Choroid plexus epithelial cell (primary cell): Measurements from ENCODE around the gene AUTS2.

Experiments
- DNase-seq: peaks from one replicate; pipeline ENCODE4 v3.0.0-alpha.2; 2010; ENCODE audit warnings: low read depth
- H3K4me3 ChIP-seq: 2 replicates; pipeline ENCODE4 v1.5.1; 2011; ENCODE audit warnings: low read depth, mild to moderate bottlenecking, control low read depth, low read length, moderate library complexity
- CTCF ChIP-seq: conservative IDR thresholded peaks from 2 replicates; pipeline ENCODE4 v1.5.1; 2011; ENCODE audit warnings: low read depth, mild to moderate bottlenecking, control low read depth, inconsistent platforms, low read length, moderate library complexity

AUTS2 gene

GRCh38 chr7:70599446-70600190 lies 1001.3 kb downstream of the AUTS2 start:
- no peak overlapping the region for H3K4me3 ChIP-seq
- no peak for DNase-seq
- no peak for TF ChIP-seq CTCF

GRCh38 chr7:70600993-70601392 lies 1002.7 kb downstream of the AUTS2 start:
- no peak overlapping the region for H3K4me3 ChIP-seq
- no peak for TF ChIP-seq CTCF
- no peak for DNase-seq

- TF ChIP-seq CTCF: no peak
- no peak overlapping the region for H3K4me3 ChIP-seq
- DNase-seq: no peak
Observed at GRCh38 chr7:70602117-70602516, 1003.8 kb downstream of the AUTS2 start.

GRCh38 chr7:70607281-70607680 lies 1009.0 kb downstream of the AUTS2 start:
- DNase-seq: no peak
- no peak for TF ChIP-seq CTCF

GRCh38 chr7:70607759-70608158 lies 1009.5 kb downstream of the AUTS2 start:
- TF ChIP-seq CTCF: no peak
- H3K4me3 ChIP-seq: no peak overlapping the region
- no peak for DNase-seq

More at GRCh38 chr7:70607281-70607680, 1009.0 kb downstream of the AUTS2 start:
- H3K4me3 ChIP-seq: no peak overlapping the region

- no peak for DNase-seq
- H3K4me3 ChIP-seq: no peak overlapping the region
- TF ChIP-seq CTCF: no peak
Observed at GRCh38 chr7:70608229-70608628, 1010.0 kb downstream of the AUTS2 start.

- no peak for DNase-seq
- no peak for TF ChIP-seq CTCF
- H3K4me3 ChIP-seq: no peak overlapping the region
Observed at GRCh38 chr7:70612811-70613210, 1014.5 kb downstream of the AUTS2 start.
